K562 (cell line): ENCODE measurements around the gene GRK3. TPM values are rescaled to one million over a fixed set of nuclear protein-coding genes. Genes with fewer than 3 reads are reported as not detected.

ENCODE experiments used
- ATAC-seq: fragments of 200-7000 bp; cut with Tn5 transposase; 3 replicates; pipeline ENCODE4 v1.9.1; 2020; ENCODE audit warnings: moderate library complexity
- BruUV-seq: library from RNA; stranded (reverse); fragments of 400-500 nt; replicated peaks from 2 replicates; lab custom pipeline; 2021; lab: Mats Ljungman, UMichigan
- CTCF ChIA-PET: fragments of 300-600 bp; formaldehyde crosslinking; extraction: SDS; loops from one replicate; lab custom pipeline; 2021; ENCODE audit warnings: low intra/inter-chr PET ratio; lab: Yijun Ruan, JAX
- POLR2A ChIA-PET: fragments of 300-600, 350-650 bp; sonication (Branson Sonifier 250); formaldehyde crosslinking; extraction: SDS; loops from one replicate; lab custom pipeline; 2021; ENCODE audit warnings: antibody characterized with exemption, inconsistent platforms; lab: Yijun Ruan, JAX
- DNase-seq, 4 experiments: peaks; one replicate each; pipeline versions ENCODE4 v3.0.0 to v3.0.0-alpha.2; 2011 to 2018; ENCODE audit warnings: low spot score in 3 of 4, mixed read lengths in 3 of 4; ENCODE audit errors: extremely low read depth in 1 of 4
- FAIRE-seq: peaks from 2 replicates; lab custom pipeline; 2011; peaks lifted over from hg19 to GRCh38; lab: Jason Lieb, UNC
- H2AFZ ChIP-seq: 2 replicates; pipeline ENCODE4 v1.6.0; 2011; ENCODE audit warnings: low read depth, low read length, control low read depth, inconsistent platforms
- H3K27ac ChIP-seq: fragments of 200-600 bp; 3 replicates; pipeline ENCODE4 v1.8.0; 2011; ENCODE audit warnings: low read depth, mild to moderate bottlenecking, control low read depth, inconsistent platforms, low read length, moderate library complexity, mixed read lengths; ENCODE audit errors: extremely low read depth
- H3K27me3 ChIP-seq, 2 experiments: fragments of 300-600 bp in 1 of 2; 2 replicates in 1 of 2; 3 replicates in 1 of 2; pipeline versions ENCODE4 v1.6.0 to v1.8.0; 2011; ENCODE audit warnings: inconsistent platforms in 2 of 2, low read length in 2 of 2, mild to moderate bottlenecking in 1 of 2, mixed read lengths in 1 of 2, moderate library complexity in 1 of 2; ENCODE audit not compliant: control insufficient read depth in 2 of 2, insufficient read depth in 2 of 2
- H3K36me3 ChIP-seq: fragments of 300-600 bp; 3 replicates; pipeline ENCODE4 v1.8.0; 2011; ENCODE audit warnings: mild to moderate bottlenecking, low read length, inconsistent platforms; ENCODE audit not compliant: control insufficient read depth, insufficient read depth
- H3K4me1 ChIP-seq, 2 experiments: fragments of 200-600 bp in 1 of 2; replicated peaks in 1 of 2; 2 replicates in 1 of 2; 3 replicates in 1 of 2; pipeline versions ENCODE4 v1.5.1 to v1.8.0; 2011; ENCODE audit warnings: inconsistent platforms in 2 of 2, low read length in 2 of 2, mild to moderate bottlenecking in 1 of 2, mixed read lengths in 1 of 2, moderate library complexity in 1 of 2; ENCODE audit not compliant: control insufficient read depth in 2 of 2, insufficient read depth in 2 of 2
- H3K4me2 ChIP-seq: 2 replicates; pipeline ENCODE4 v1.6.1; 2011; ENCODE audit warnings: low read length, control low read depth, inconsistent platforms, mixed read lengths; ENCODE audit not compliant: insufficient read depth
- H3K4me3 ChIP-seq: fragments of 200-600 bp; sonication (generic), shearing (Covaris generic); 2 replicates; pipeline ENCODE4 v1.5.1; 2016; ENCODE audit warnings: control low read depth, inconsistent platforms
- H3K79me2 ChIP-seq: fragments of 200-600 bp; 3 replicates; pipeline ENCODE4 v1.8.0; 2011; ENCODE audit warnings: low read length, inconsistent platforms; ENCODE audit not compliant: control insufficient read depth, insufficient read depth
- H3K9ac ChIP-seq, 2 experiments: 2 replicates each; pipeline versions ENCODE4 v1.6.0 to v1.6.1; 2011; ENCODE audit warnings: low read depth in 2 of 2, low read length in 2 of 2, control low read depth in 1 of 2, inconsistent platforms in 1 of 2, mild to moderate bottlenecking in 1 of 2, mixed read lengths in 1 of 2; ENCODE audit not compliant: insufficient read depth in 1 of 2
- H3K9me1 ChIP-seq: one replicate; pipeline ENCODE4 v1.6.0; 2011; ENCODE audit warnings: inconsistent platforms, mild to moderate bottlenecking, low read length, moderate library complexity; ENCODE audit not compliant: control insufficient read depth, insufficient read depth
- H3K9me3 ChIP-seq: replicated peaks from 2 replicates; pipeline ENCODE4 v1.5.1; 2011; ENCODE audit warnings: low read depth, low read length, inconsistent platforms; ENCODE audit not compliant: control insufficient read depth, insufficient read depth
- H4K20me1 ChIP-seq: replicated peaks from 2 replicates; pipeline ENCODE4 v1.6.1; 2011; ENCODE audit warnings: low read length, inconsistent platforms, mixed read lengths; ENCODE audit not compliant: control insufficient read depth, insufficient read depth
- CBX2 ChIP-seq: fragments of 200-600 bp; sonication (generic); IDR thresholded peaks from one replicate; pipeline ENCODE4 v1.6.1; 2012; ENCODE audit warnings: mild to moderate bottlenecking, low read length, inconsistent platforms; ENCODE audit not compliant: insufficient read depth, poor library complexity, severe bottlenecking
- FOXA3 ChIP-seq, 2 experiments: fragments of 450-650 bp in 1 of 2; sonication (generic) in 1 of 2; formaldehyde crosslinking; IDR thresholded peaks in 1 of 2; conservative IDR thresholded peaks in 1 of 2; 2 replicates each; pipeline versions ENCODE4 v1.4.0 to v1.8.0; 2020 to 2022; ENCODE audit warnings: mild to moderate bottlenecking in 2 of 2, missing genetic modification reagents in 1 of 2
- GATA2 ChIP-seq: sonication (generic); formaldehyde crosslinking; IDR thresholded peaks from 2 replicates; pipeline ENCODE4 v1.4.0; 2020; ENCODE audit warnings: mild to moderate bottlenecking, missing genetic modification reagents
- GTF2A2 ChIP-seq: IDR thresholded peaks from 2 replicates; pipeline ENCODE4 v1.6.1; 2016; ENCODE audit warnings: mild to moderate bottlenecking, missing genetic modification characterization, missing compliant biosample characterization
- HNRNPK ChIP-seq: fragments of 200-400 bp; formaldehyde crosslinking; IDR thresholded peaks from one replicate; pipeline ENCODE4 v1.6.1; 2018; ENCODE audit warnings: mild to moderate bottlenecking, low read depth, low read length; ENCODE audit not compliant: poor library complexity, severe bottlenecking
- KAT7 ChIP-seq: sonication (generic); formaldehyde crosslinking; IDR thresholded peaks from 2 replicates; pipeline ENCODE4 v1.8.0; 2022; ENCODE audit warnings: missing genetic modification reagents, mild to moderate bottlenecking, borderline replicate concordance
- MCM3 ChIP-seq: fragments of 450-650 bp; IDR thresholded peaks from 2 replicates; pipeline ENCODE4 v1.6.1; 2016
- RB1 ChIP-seq: fragments of 450-650 bp; IDR thresholded peaks from 2 replicates; pipeline ENCODE4 v1.6.1; 2017; ENCODE audit warnings: low read depth, mild to moderate bottlenecking
- RCOR1 ChIP-seq, 2 experiments: IDR thresholded peaks; 2 replicates each; pipeline ENCODE4 v1.6.1; 2012; ENCODE audit warnings: low read depth in 2 of 2, low read length in 2 of 2, borderline replicate concordance in 1 of 2, improper control_type of control experiment in 1 of 2
- SIX5 ChIP-seq, 2 experiments: IDR thresholded peaks; 2 replicates each; pipeline ENCODE4 v1.6.1; 2011; ENCODE audit warnings: low read length in 2 of 2, borderline replicate concordance in 1 of 2, low read depth in 1 of 2, mild to moderate bottlenecking in 1 of 2, moderate library complexity in 1 of 2; ENCODE audit not compliant: insufficient read depth in 1 of 2
- SRSF1 ChIP-seq: fragments of 200-400 bp; formaldehyde crosslinking; IDR thresholded peaks from 2 replicates; pipeline ENCODE4 v1.6.1; 2017; ENCODE audit warnings: mild to moderate bottlenecking, low read depth, low read length, moderate library complexity
- XRCC5 ChIP-seq: fragments of 200-400 bp; formaldehyde crosslinking; IDR thresholded peaks from 2 replicates; pipeline ENCODE4 v1.6.1; 2017; ENCODE audit warnings: low read depth, mild to moderate bottlenecking, low read length
- WGBS: fragments of 100-300 bp; shearing (Covaris generic); methylation state at CpG from one replicate; pipeline ENCODE4 v1.1.6; 2016; ENCODE audit warnings: low coverage, mixed read lengths; ENCODE audit not compliant: insufficient coverage; ENCODE audit errors: missing lambda C conversion rate; 5-methylcytosine and 5-hydroxymethylcytosine counted together
- in situ Hi-C: fragments of 300-500 bp; cut with MboI; formaldehyde crosslinking; loops from 4 replicates; pipeline ENCODE4 v1.15.0; 2018; ENCODE audit warnings: inconsistent platforms, mixed read lengths
- intact Hi-C: fragments of 100-400 bp; cut with micrococcal nuclease; formaldehyde crosslinking; loops from 2 replicates; pipeline ENCODE4 v1.14.2; 2022
- polyA plus RNA-seq, 8 experiments: library from polyadenylated mRNA; depleted of rRNA in 4 of 8; stranded (reverse) in 5 of 8; unstranded in 3 of 8; fragments of >200 nt; fragmentation: Nextera tagmentation in 2 of 8; fragmentation: Illumina TruSeq in 1 of 8; extraction: Ambion mirVana in 2 of 8; extraction: Trizol in 1 of 8; gene quantifications; 2 replicates each; pipeline versions ENCODE4 v1.2.1 to v1.2.3, GENCODE V29; 2011 to 2014; ENCODE audit warnings: inconsistent platforms in 1 of 8, missing spikeins in 1 of 8
- total RNA-seq, 7 experiments: library from RNA; depleted of rRNA in 6 of 7; stranded (reverse); fragments of >200 nt in 6 of 7; fragmentation: Illumina TruSeq in 2 of 7; extraction: Trizol in 2 of 7; gene quantifications; 2 replicates each; pipeline versions ENCODE4 v1.2.1 to v1.2.3, GENCODE V29; 2011 to 2021; ENCODE audit warnings: low replicate concordance in 1 of 7
- TF ChIP-seq, protein P1 (sequence below): sonication (generic); formaldehyde crosslinking; IDR thresholded peaks from 2 replicates; pipeline ENCODE4 v1.8.0; 2022; ENCODE audit warnings: mild to moderate bottlenecking, low read depth, missing genetic modification reagents
- TF ChIP-seq, protein P2 (sequence below): sonication (generic); formaldehyde crosslinking; IDR thresholded peaks from 2 replicates; pipeline ENCODE4 v1.8.1; 2023; ENCODE audit warnings: mild to moderate bottlenecking, missing genetic modification reagents
- TF ChIP-seq, protein P3 (sequence below): sonication (generic); formaldehyde crosslinking; IDR thresholded peaks from 2 replicates; pipeline ENCODE4 v1.8.0; 2023; ENCODE audit warnings: mild to moderate bottlenecking, missing genetic modification reagents

Gene GRK3
- total and polyA plus RNA-seq, 9 of the 15 experiments (the other 6 are each of a cell fraction or from before 2014, with no cell fraction given), result 1.4 to 7.6 (median 3.6) TPM

DNA sequence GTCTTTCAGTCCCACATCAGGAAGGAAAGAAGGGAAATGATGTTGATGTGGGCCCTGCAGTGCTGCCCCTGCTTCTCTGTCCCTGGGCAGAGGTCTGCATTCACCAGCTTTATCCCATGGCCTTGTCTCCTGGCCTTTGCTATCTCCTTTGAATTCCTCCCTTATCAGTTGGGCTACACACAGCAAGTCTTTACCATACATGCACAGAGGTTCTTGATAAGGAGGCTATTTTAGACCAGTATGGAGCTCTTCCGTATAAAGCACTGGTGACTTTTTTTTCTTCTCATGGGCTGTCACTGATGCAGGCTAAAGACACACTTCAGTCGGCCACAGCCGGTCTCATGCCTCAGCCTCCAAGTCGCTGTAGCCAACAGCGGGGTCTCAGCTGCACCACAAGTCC, 197.7 kb downstream of the GRK3 start:
- in situ Hi-C loops (no loop called here), intact Hi-C loops (loop anchor here (5.0 kb wide), 1 partner anchor 35 kb away; no protein-coding TSS in a partner anchor)
- Histone ChIP-seq H3K36me3 (peaks cover 41% of the 10 kb centered on the region; the same call in 2 of the 3 replicates), H3K27me3 (no peaks in the 10 kb centered on the region), H3K4me3 (no peak overlapping the region), H3K9me3 (peaks cover 4% of the 10 kb centered on the region; the same call in 1 of the 2 replicates), H4K20me1 (peaks cover 14% of the 10 kb centered on the region; the same call in 1 of the 2 replicates), H3K79me2 (no peaks in the 10 kb centered on the region), H2AFZ (no peak overlapping the region), H3K27ac (peak overlapping the region; percentile 39; the same call in 1 of the 3 replicates), H3K4me2 (peak overlapping the region; percentile 40; the same call in 1 of the 2 replicates), H3K9ac (peak overlapping the region in 1 of 2 experiments; percentile 15; a peak in 1 of 4 replicates), H3K4me1 (peaks cover 22% of the 10 kb centered on the region in 2 experiments; a peak in 4 of 5 replicates), H3K9me1 (no peaks in the 10 kb centered on the region)
- ChIA-PET CTCF (no interaction called here), POLR2A (interaction anchor here (0.5 to 6.2 kb wide), 5 partner anchors 9 to 266 kb away, joined by 3 to 51 read pairs (median 4); partner anchors contain the start of gene MYO18B)
- ATAC-seq (peak; percentile 85), FAIRE-seq (peak; percentile 88), DNase-seq (peak; percentile 59 to 76 (median 68))
- BruUV-seq, result no TSS peak
- 3% methylated on average over 5 of the region's 5 CpGs for WGBS
- TF ChIP-seq, protein P1, sequence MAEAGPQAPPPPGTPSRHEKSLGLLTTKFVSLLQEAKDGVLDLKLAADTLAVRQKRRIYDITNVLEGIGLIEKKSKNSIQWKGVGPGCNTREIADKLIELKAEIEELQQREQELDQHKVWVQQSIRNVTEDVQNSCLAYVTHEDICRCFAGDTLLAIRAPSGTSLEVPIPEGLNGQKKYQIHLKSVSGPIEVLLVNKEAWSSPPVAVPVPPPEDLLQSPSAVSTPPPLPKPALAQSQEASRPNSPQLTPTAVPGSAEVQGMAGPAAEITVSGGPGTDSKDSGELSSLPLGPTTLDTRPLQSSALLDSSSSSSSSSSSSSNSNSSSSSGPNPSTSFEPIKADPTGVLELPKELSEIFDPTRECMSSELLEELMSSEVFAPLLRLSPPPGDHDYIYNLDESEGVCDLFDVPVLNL (CRISPR knock-in tag), result no peak
- TF ChIP-seq, protein P2, sequence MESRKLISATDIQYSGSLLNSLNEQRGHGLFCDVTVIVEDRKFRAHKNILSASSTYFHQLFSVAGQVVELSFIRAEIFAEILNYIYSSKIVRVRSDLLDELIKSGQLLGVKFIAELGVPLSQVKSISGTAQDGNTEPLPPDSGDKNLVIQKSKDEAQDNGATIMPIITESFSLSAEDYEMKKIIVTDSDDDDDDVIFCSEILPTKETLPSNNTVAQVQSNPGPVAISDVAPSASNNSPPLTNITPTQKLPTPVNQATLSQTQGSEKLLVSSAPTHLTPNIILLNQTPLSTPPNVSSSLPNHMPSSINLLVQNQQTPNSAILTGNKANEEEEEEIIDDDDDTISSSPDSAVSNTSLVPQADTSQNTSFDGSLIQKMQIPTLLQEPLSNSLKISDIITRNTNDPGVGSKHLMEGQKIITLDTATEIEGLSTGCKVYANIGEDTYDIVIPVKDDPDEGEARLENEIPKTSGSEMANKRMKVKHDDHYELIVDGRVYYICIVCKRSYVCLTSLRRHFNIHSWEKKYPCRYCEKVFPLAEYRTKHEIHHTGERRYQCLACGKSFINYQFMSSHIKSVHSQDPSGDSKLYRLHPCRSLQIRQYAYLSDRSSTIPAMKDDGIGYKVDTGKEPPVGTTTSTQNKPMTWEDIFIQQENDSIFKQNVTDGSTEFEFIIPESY (CRISPR knock-in tag), result no peak
- TF ChIP-seq, protein P3, sequence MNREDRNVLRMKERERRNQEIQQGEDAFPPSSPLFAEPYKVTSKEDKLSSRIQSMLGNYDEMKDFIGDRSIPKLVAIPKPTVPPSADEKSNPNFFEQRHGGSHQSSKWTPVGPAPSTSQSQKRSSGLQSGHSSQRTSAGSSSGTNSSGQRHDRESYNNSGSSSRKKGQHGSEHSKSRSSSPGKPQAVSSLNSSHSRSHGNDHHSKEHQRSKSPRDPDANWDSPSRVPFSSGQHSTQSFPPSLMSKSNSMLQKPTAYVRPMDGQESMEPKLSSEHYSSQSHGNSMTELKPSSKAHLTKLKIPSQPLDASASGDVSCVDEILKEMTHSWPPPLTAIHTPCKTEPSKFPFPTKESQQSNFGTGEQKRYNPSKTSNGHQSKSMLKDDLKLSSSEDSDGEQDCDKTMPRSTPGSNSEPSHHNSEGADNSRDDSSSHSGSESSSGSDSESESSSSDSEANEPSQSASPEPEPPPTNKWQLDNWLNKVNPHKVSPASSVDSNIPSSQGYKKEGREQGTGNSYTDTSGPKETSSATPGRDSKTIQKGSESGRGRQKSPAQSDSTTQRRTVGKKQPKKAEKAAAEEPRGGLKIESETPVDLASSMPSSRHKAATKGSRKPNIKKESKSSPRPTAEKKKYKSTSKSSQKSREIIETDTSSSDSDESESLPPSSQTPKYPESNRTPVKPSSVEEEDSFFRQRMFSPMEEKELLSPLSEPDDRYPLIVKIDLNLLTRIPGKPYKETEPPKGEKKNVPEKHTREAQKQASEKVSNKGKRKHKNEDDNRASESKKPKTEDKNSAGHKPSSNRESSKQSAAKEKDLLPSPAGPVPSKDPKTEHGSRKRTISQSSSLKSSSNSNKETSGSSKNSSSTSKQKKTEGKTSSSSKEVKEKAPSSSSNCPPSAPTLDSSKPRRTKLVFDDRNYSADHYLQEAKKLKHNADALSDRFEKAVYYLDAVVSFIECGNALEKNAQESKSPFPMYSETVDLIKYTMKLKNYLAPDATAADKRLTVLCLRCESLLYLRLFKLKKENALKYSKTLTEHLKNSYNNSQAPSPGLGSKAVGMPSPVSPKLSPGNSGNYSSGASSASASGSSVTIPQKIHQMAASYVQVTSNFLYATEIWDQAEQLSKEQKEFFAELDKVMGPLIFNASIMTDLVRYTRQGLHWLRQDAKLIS (CRISPR knock-in tag), result no peak
- TF ChIP-seq GTF2A2 (tag) (no peak), SIX5 (IDR thresholded peaks at IDR 0.05; ENCODE audit: borderline replicate concordance in 1 of 2, insufficient read depth in 1 of 2, low read depth in 1 of 2, low read length in 2 of 2) (no peak), KAT7 (CRISPR knock-in tag) (no peak), HNRNPK (no peak), RCOR1 (IDR thresholded peaks at IDR 0.05; ENCODE audit: borderline replicate concordance in 1 of 2, low read depth in 2 of 2, low read length in 2 of 2) (peak in 1 of 2 experiments; percentile 94; a peak in 3 of 4 replicates), SRSF1 (no peak), FOXA3 (CRISPR knock-in tag; conservative IDR thresholded peaks at IDR 0.05 in 1 of 2, IDR thresholded peaks at IDR 0.05 in 1 of 2) (no peak), XRCC5 (no peak), GATA2 (CRISPR knock-in tag) (peak; percentile 54), CBX2 (no peak), MCM3 (no peak), RB1 (no peak)
